OCI-M2 (cell line): Measurements from ENCODE around the gene ZNF322.

Experiments used
- DNase-seq: peaks from one replicate; lab custom pipeline; 2025; ENCODE audit not compliant: unreplicated experiment; lab: John Stamatoyannopoulos, UW

ZNF322 gene

DNA sequence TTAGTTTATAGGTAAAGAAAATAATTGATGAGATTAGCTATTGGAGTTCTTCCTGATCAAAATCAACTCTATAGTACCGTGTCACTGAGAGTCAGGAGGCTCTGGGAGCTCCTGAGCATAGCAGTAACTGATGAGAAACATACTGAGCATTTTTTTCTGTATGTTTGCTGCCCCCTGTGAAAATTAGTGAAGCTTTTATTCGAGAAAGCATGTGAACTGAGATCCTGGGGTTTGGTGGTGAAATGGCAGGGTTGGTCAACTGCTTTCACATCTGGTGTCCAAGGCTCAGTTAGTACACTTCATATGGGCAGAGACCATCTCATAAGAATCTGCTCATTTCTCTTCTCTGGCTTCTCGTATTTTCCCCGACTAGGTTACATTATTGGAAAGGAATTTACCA, 66.9 kb downstream of the ZNF322 start:
- DNase-seq = peak; percentile 33

DNA sequence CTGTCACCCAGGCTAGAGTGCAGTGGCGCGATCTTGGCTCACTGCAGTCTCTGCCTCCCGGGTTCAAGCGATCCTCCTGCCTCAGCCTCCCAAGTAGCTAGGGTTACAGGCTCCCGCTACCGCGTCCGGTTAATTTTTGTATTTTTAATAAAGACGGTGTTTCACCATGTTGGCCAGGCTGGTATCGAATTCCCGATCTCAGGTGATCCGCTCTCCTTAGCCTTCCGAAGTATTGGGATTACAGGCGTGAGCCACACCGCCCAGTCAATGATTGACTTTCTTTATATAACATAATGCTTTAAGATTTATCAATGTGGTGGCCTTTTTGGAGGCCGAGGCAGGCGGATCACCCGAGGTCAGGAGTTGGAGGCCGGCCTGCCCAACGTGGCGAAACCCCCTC, 70.6 kb downstream of the ZNF322 start:
- no peak for DNase-seq
